Hepatocyte (in vitro differentiated cells): ENCODE results near the gene LTB4R.

Experiments
- EZH2 ChIP-seq: fragments of 200-600 bp; sonication (generic); IDR thresholded peaks from 2 replicates; pipeline ENCODE4 v1.6.1; 2016; ENCODE audit warnings: antibody characterized with exemption, mild to moderate bottlenecking, borderline replicate concordance
- EZH2phosphoT487 ChIP-seq: fragments of 200-600 bp; sonication (generic); IDR thresholded peaks from one replicate; pipeline ENCODE4 v1.6.1; 2018; ENCODE audit warnings: antibody characterized with exemption, mild to moderate bottlenecking, low read depth, moderate library complexity; ENCODE audit not compliant: unreplicated experiment, severe bottlenecking
- TF ChIP-seq, protein P1 (sequence below): fragments of 200-600 bp; sonication (generic); IDR thresholded peaks from 2 replicates; pipeline ENCODE4 v1.5.1; 2016; ENCODE audit warnings: antibody characterized with exemption, mild to moderate bottlenecking; ENCODE audit not compliant: poor library complexity

DNA sequence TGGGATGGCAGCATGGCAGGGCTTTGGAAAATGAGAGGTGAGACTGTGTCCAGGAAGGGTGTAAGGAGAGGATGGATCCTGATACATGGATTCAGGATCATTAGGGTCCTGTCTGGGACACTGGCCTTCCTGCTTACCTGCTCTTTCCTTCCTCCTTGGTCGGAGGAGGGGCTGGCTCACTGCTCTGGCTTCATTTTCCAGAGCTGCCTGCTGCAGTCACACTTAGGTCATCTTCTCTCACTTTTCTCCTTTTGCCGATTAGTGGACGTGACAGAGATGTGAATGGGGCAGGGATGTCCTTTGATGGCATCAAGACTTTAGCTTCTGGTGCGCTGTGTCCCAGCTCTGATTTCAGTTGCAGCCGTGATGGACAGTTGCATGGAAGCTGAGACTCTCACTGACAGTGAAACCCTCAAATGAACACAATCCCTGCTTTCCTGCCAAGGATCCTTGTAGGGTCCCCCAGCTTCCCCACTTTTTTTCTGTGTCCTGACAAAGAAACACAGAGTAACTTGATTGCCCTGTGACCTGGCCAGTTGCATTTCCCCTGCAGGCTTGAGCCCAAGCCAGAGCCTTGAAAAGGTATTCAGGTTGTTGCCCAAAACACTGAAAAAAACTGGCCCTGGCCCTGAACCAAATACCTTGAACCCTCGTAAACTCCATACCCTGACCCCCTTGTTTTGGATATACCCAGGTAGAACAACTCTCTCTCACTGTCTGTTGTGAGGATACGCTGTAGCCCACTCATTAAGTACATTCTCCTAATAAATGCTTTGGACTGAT is 2.8 kb upstream of the LTB4R start:
- TF ChIP-seq, protein P1, sequence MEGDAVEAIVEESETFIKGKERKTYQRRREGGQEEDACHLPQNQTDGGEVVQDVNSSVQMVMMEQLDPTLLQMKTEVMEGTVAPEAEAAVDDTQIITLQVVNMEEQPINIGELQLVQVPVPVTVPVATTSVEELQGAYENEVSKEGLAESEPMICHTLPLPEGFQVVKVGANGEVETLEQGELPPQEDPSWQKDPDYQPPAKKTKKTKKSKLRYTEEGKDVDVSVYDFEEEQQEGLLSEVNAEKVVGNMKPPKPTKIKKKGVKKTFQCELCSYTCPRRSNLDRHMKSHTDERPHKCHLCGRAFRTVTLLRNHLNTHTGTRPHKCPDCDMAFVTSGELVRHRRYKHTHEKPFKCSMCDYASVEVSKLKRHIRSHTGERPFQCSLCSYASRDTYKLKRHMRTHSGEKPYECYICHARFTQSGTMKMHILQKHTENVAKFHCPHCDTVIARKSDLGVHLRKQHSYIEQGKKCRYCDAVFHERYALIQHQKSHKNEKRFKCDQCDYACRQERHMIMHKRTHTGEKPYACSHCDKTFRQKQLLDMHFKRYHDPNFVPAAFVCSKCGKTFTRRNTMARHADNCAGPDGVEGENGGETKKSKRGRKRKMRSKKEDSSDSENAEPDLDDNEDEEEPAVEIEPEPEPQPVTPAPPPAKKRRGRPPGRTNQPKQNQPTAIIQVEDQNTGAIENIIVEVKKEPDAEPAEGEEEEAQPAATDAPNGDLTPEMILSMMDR, result no peak
- TF ChIP-seq EZH2, result no peak
- no peak for TF ChIP-seq EZH2phosphoT487
